Common myeloid progenitor, CD34-positive (primary cell): ENCODE measurements around the gene PDLIM5.
"Not testable (repeated sequence)": the region's sequence is repeated elsewhere in the genome, so short reads cannot be mapped to it uniquely, and the experiment has no call there.

Experiments used
- CTCF ChIA-PET: fragments of 350-600 bp; sonication (Branson Sonifier 250); formaldehyde crosslinking; loops from one replicate; lab custom pipeline; 2021; ENCODE audit warnings: antibody characterized with exemption; lab: Charles Lee
- POLR2A ChIA-PET: fragments of 350-600 bp; sonication (Branson Sonifier 250); formaldehyde crosslinking; loops from one replicate; lab custom pipeline; 2021; ENCODE audit warnings: antibody characterized with exemption; lab: Charles Lee
- DNase-seq, 3 donors: peaks; one replicate each; pipeline versions ENCODE4 v3.0.0 to v3.0.0-alpha.2; 2013
- H3K27ac ChIP-seq, 2 experiments: 1 replicate in 1 of 2; 2 replicates in 1 of 2; pipeline ENCODE4 v1.7.0; 2013; ENCODE audit warnings: inconsistent platforms in 2 of 2, low read length in 2 of 2, mild to moderate bottlenecking in 2 of 2, low read depth in 1 of 2, moderate library complexity in 1 of 2; ENCODE audit not compliant: severe bottlenecking in 2 of 2, insufficient read depth in 1 of 2, poor library complexity in 1 of 2
- H3K27me3 ChIP-seq, 5 experiments: replicated peaks in 2 of 5; 1 replicate in 3 of 5; 2 replicates in 2 of 5; pipeline versions ENCODE4 v1.6.1 to v1.7.0; 2013; ENCODE audit warnings: low read length in 4 of 5, mild to moderate bottlenecking in 2 of 5, moderate library complexity in 2 of 5, inconsistent platforms in 1 of 5; ENCODE audit not compliant: insufficient read depth in 5 of 5, control insufficient read depth in 4 of 5
- H3K36me3 ChIP-seq, 4 experiments: 1 replicate in 2 of 4; 2 replicates in 2 of 4; pipeline versions ENCODE4 v1.6.1 to v1.7.0; 2013; ENCODE audit warnings: low read length in 3 of 4, control low read depth in 1 of 4, mild to moderate bottlenecking in 1 of 4; ENCODE audit not compliant: control insufficient read depth in 4 of 4, insufficient read depth in 4 of 4
- H3K4me1 ChIP-seq, 4 experiments: 1 replicate in 3 of 4; 2 replicates in 1 of 4; pipeline versions ENCODE4 v1.6.1 to v1.7.1; 2013; ENCODE audit warnings: low read length in 3 of 4, mild to moderate bottlenecking in 3 of 4, control low read depth in 1 of 4, inconsistent platforms in 1 of 4, moderate library complexity in 1 of 4; ENCODE audit not compliant: control insufficient read depth in 4 of 4, insufficient read depth in 4 of 4; ENCODE audit errors: control extremely low read depth in 1 of 4
- H3K4me3 ChIP-seq, 7 experiments: 1 replicate in 4 of 7; 2 replicates in 3 of 7; pipeline versions ENCODE4 v1.5.1 to v1.7.0; 2013; ENCODE audit warnings: mild to moderate bottlenecking in 7 of 7, low read length in 6 of 7, moderate library complexity in 6 of 7, inconsistent platforms in 2 of 7, low read depth in 2 of 7, control low read depth in 1 of 7; ENCODE audit not compliant: insufficient read depth in 4 of 7, control insufficient read depth in 1 of 7; ENCODE audit errors: extremely low read depth in 1 of 7
- H3K9me3 ChIP-seq, 5 experiments: 1 replicate in 4 of 5; 2 replicates in 1 of 5; pipeline versions ENCODE4 v1.6.1 to v1.7.1; 2013; ENCODE audit warnings: low read length in 4 of 5, mild to moderate bottlenecking in 2 of 5, inconsistent platforms in 1 of 5, low read depth in 1 of 5, moderate library complexity in 1 of 5; ENCODE audit not compliant: control insufficient read depth in 4 of 5, insufficient read depth in 2 of 5; ENCODE audit errors: control extremely low read depth in 1 of 5
- WGBS: methylation state at CpG from one replicate; pipeline ENCODE4 v1.1.5; 2013; ENCODE audit not compliant: insufficient coverage; 5-methylcytosine and 5-hydroxymethylcytosine counted together

Gene PDLIM5

GRCh38 chr4:94550851-94551250, 99.1 kb downstream of the PDLIM5 start:
- Histone ChIP-seq H3K9me3 (no peaks in the 10 kb centered on the region), H3K4me3 (no peak overlapping the region), H3K27me3 (no peaks in the 10 kb centered on the region), H3K4me1 (peaks cover 0 to 3% (median 0%) of the 10 kb centered on the region in 4 experiments), H3K36me3 (no peaks in the 10 kb centered on the region), H3K27ac (no peak overlapping the region)
- CTCF ChIA-PET, result no interaction called here
- DNase-seq, result no peak
- no CpG with 5 or more reads among the region's 1 CpG for WGBS
- POLR2A ChIA-PET, result no interaction called here

DNA sequence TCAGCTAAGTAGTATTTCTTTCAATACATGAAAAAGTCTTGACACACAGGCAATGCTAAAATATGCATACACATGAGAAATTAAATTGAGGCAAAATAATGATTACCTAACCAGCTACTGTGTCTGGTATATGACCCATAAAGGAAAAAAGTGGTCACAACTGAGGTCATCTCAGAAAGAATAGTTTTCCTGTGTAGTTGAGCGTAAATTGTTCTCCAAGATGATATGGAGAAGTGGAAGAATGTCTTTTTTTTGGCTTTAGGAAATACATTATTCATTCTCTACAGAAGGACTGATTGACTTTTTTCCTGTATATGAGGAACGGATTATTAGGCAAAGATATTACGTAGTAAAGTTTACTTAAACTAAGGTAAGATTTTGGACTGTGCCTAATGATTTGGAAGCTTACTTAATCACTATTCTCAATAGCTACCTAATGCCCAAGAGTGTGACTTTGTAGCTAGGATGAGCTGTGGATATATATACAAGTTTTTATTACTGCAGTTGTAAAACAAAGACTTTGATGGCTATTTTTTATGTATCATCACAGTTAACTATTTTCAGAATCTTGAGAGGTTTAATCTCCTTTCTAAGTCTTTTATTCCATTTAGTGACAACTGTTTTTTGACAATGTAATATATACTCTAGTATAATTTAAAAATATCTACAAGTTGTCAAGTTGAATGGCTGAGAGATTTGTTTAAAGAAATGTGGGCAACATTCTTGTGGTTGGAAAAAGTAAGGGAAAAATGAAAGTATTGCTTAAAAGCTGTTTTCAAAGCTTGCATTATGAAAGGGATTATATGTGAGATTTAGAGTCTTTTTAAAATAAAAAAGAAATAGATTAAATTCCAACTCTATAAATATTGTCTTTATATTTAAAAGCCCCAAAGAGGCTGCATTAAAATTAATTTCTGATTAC, 100.2 kb downstream of the PDLIM5 start:
- DNase-seq, result no peak
- POLR2A ChIA-PET, result no interaction called here
- CTCF ChIA-PET, result no interaction called here
- Histone ChIP-seq H3K4me1 (peaks cover 0 to 3% (median 0%) of the 10 kb centered on the region in 4 experiments), H3K9me3 (no peaks in the 10 kb centered on the region), H3K36me3 (no peaks in the 10 kb centered on the region), H3K4me3 (no peak overlapping the region), H3K27ac (no peak overlapping the region), H3K27me3 (no peaks in the 10 kb centered on the region)
- WGBS, result no CpG with 5 or more reads among the region's 3 CpGs

GRCh38 chr4:94556047-94556446, 104.3 kb downstream of the PDLIM5 start:
- H3K27ac ChIP-seq, H3K9me3 ChIP-seq, DNase-seq, H3K4me3 ChIP-seq, POLR2A ChIA-PET, H3K36me3 ChIP-seq, H3K27me3 ChIP-seq, H3K4me1 ChIP-seq: not testable (repeated sequence)
- CTCF ChIA-PET, result interaction anchor here (1.1 kb wide), 1 partner anchor 149 kb away, joined by 3 read pairs; no protein-coding TSS in a partner anchor
- WGBS, result no CpG with 5 or more reads among the region's 4 CpGs

- H3K4me3 ChIP-seq, POLR2A ChIA-PET, H3K9me3 ChIP-seq, H3K27me3 ChIP-seq, H3K27ac ChIP-seq, H3K36me3 ChIP-seq, CTCF ChIA-PET, H3K4me1 ChIP-seq, DNase-seq: not testable (repeated sequence)
- WGBS, result no CpG with 5 or more reads among the region's 1 CpG
Observed at GRCh38 chr4:94557632-94558031, 105.9 kb downstream of the PDLIM5 start.

- DNase-seq, result no peak
- ChIA-PET CTCF (no interaction called here), POLR2A (no interaction called here)
- Histone ChIP-seq H3K36me3 (peaks cover 0 to 3% (median 0%) of the 10 kb centered on the region in 4 experiments), H3K27me3 (no peaks in the 10 kb centered on the region), H3K9me3 (no peaks in the 10 kb centered on the region), H3K4me3 (no peak overlapping the region), H3K4me1 (no peaks in the 10 kb centered on the region), H3K27ac (no peak overlapping the region)
- no CpG with 5 or more reads among the region's 1 CpG for WGBS
Observed at GRCh38 chr4:94558392-94558904, 106.7 kb downstream of the PDLIM5 start.

DNA sequence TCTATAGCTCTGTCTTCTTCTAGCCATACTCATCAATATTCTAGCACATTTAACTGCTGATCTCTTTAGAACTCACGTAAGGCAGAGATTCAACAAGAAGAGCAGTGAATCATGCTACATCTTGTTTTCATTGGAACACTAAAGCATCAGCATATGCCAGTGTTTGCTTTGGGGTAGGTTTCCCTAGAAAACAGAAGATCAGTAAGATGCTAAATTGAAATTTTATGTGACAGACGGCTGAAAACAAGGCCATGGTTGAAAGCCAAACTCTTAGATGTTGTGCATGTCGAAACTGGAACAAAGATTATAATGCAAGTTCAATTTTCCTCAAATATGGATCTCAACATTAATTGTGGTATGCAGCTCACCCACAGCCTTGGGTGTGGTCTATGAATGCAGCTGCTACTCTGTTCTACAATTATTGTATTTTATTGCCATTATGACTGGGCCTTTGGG, 107.6 kb downstream of the PDLIM5 start:
- Histone ChIP-seq H3K9me3 (no peaks in the 10 kb centered on the region), H3K4me3 (no peak overlapping the region), H3K36me3 (peaks cover 0 to 3% (median 0%) of the 10 kb centered on the region in 4 experiments), H3K27me3 (no peaks in the 10 kb centered on the region), H3K27ac (no peak overlapping the region), H3K4me1 (no peaks in the 10 kb centered on the region)
- ChIA-PET CTCF (interaction anchor here (0.8 kb wide), 1 partner anchor 10 kb away, joined by 3 read pairs; no protein-coding TSS in a partner anchor), POLR2A (no interaction called here)
- DNase-seq, result no peak
- WGBS, result 100% methylated on average over 2 of the region's 3 CpGs
